Renal pelvis (tissue), 3 donors: ENCODE results near the gene OR9G1. TPM values are rescaled to one million over a fixed set of nuclear protein-coding genes. Genes with fewer than 3 reads are reported as not detected.

Source experiments
- polyA plus RNA-seq, 3 donors: library from polyadenylated mRNA; unstranded; fragments of 120-200 nt; gene quantifications; one replicate each; pipeline ENCODE4 v1.2.1, GENCODE V29; 2013; ENCODE audit not compliant: insufficient read length in 3 of 3

The OR9G1 gene
- polyA plus RNA-seq, 3 donors, result not detected

Other genes starting within 250 kb of the OR9G1 start
- gene OR5M3, start 225.7 kb upstream of the OR9G1 start, polyA plus RNA-seq, result not detected
- gene OR5M8, start 207.7 kb upstream of the OR9G1 start, polyA plus RNA-seq, result not detected
- not detected for gene OR5M11, start 155.8 kb upstream of the OR9G1 start, polyA plus RNA-seq
- not detected for gene OR5M10, start 121.4 kb upstream of the OR9G1 start, polyA plus RNA-seq
- gene OR5M1, start 84.2 kb upstream of the OR9G1 start, polyA plus RNA-seq, result not detected
- gene OR5AP2, start 56.7 kb upstream of the OR9G1 start, polyA plus RNA-seq, result not detected
- gene OR5AR1, start 35.4 kb upstream of the OR9G1 start, polyA plus RNA-seq, result not detected
- gene OR9G4, start 49.6 kb downstream of the OR9G1 start, polyA plus RNA-seq, result not detected